HL-60 (cell line): Measurements from ENCODE around the gene TAF5L.

Source experiments
- DNase-seq, 2 experiments: peaks; one replicate each; pipeline ENCODE4 v3.0.0-alpha.2; 2010 to 2020; ENCODE audit warnings: low read depth in 1 of 2, low spot score in 1 of 2
- H3K27ac ChIP-seq: fragments of 250-450 bp; sonication (Bioruptor Pico); replicated peaks from 2 replicates; pipeline ENCODE4 v1.5.1; 2020; ENCODE audit warnings: mild to moderate bottlenecking, moderate library complexity
- H3K27me3 ChIP-seq: fragments of 250-450 bp; sonication (Bioruptor Pico); 2 replicates; pipeline ENCODE4 v1.5.1; 2021; ENCODE audit warnings: mild to moderate bottlenecking, moderate library complexity; ENCODE audit not compliant: insufficient read depth, poor library complexity, severe bottlenecking
- H3K4me3 ChIP-seq: replicated peaks from 2 replicates; pipeline ENCODE4 v1.5.1; 2011; ENCODE audit warnings: mild to moderate bottlenecking, control low read depth, low read length; ENCODE audit not compliant: insufficient read depth
- GABPA ChIP-seq: IDR thresholded peaks from 2 replicates; pipeline ENCODE4 v1.6.1; 2012; ENCODE audit warnings: low read depth
- POLR2AphosphoS5 ChIP-seq: IDR thresholded peaks from 2 replicates; pipeline ENCODE4 v1.6.1; 2012; ENCODE audit warnings: low read depth
- SPI1 ChIP-seq: IDR thresholded peaks from 2 replicates; pipeline ENCODE4 v1.6.1; 2012; ENCODE audit warnings: low read depth, mild to moderate bottlenecking, borderline replicate concordance
- TF ChIP-seq, protein P1 (sequence below): IDR thresholded peaks from one replicate; pipeline ENCODE4 v1.5.1; 2011; ENCODE audit warnings: low read length, control low read depth, inconsistent platforms; ENCODE audit not compliant: insufficient read depth
- TF ChIP-seq, protein P2 (sequence below): IDR thresholded peaks from 2 replicates; pipeline ENCODE4 v1.6.1; 2012; ENCODE audit warnings: low read depth; ENCODE audit not compliant: insufficient replicate concordance

TAF5L gene

GRCh38 chr1:229620876-229621275 lies 5.0 kb downstream of the TAF5L start:
- H3K27ac ChIP-seq = no peak overlapping the region
- no peaks in the 10 kb centered on the region for H3K27me3 ChIP-seq
- TF ChIP-seq, protein P1, sequence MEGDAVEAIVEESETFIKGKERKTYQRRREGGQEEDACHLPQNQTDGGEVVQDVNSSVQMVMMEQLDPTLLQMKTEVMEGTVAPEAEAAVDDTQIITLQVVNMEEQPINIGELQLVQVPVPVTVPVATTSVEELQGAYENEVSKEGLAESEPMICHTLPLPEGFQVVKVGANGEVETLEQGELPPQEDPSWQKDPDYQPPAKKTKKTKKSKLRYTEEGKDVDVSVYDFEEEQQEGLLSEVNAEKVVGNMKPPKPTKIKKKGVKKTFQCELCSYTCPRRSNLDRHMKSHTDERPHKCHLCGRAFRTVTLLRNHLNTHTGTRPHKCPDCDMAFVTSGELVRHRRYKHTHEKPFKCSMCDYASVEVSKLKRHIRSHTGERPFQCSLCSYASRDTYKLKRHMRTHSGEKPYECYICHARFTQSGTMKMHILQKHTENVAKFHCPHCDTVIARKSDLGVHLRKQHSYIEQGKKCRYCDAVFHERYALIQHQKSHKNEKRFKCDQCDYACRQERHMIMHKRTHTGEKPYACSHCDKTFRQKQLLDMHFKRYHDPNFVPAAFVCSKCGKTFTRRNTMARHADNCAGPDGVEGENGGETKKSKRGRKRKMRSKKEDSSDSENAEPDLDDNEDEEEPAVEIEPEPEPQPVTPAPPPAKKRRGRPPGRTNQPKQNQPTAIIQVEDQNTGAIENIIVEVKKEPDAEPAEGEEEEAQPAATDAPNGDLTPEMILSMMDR = no peak
- TF ChIP-seq GABPA = no peak
- TF ChIP-seq POLR2AphosphoS5 = no peak
- peak; percentile 9 to 49 for DNase-seq
- H3K4me3 ChIP-seq = no peak overlapping the region

- no peak for TF ChIP-seq POLR2AphosphoS5
- TF ChIP-seq, protein P2, sequence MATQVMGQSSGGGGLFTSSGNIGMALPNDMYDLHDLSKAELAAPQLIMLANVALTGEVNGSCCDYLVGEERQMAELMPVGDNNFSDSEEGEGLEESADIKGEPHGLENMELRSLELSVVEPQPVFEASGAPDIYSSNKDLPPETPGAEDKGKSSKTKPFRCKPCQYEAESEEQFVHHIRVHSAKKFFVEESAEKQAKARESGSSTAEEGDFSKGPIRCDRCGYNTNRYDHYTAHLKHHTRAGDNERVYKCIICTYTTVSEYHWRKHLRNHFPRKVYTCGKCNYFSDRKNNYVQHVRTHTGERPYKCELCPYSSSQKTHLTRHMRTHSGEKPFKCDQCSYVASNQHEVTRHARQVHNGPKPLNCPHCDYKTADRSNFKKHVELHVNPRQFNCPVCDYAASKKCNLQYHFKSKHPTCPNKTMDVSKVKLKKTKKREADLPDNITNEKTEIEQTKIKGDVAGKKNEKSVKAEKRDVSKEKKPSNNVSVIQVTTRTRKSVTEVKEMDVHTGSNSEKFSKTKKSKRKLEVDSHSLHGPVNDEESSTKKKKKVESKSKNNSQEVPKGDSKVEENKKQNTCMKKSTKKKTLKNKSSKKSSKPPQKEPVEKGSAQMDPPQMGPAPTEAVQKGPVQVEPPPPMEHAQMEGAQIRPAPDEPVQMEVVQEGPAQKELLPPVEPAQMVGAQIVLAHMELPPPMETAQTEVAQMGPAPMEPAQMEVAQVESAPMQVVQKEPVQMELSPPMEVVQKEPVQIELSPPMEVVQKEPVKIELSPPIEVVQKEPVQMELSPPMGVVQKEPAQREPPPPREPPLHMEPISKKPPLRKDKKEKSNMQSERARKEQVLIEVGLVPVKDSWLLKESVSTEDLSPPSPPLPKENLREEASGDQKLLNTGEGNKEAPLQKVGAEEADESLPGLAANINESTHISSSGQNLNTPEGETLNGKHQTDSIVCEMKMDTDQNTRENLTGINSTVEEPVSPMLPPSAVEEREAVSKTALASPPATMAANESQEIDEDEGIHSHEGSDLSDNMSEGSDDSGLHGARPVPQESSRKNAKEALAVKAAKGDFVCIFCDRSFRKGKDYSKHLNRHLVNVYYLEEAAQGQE = no peak
- TF ChIP-seq, protein P1 = no peak
- TF ChIP-seq GABPA = no peak
- TF ChIP-seq SPI1 = no peak
- no peaks in the 10 kb centered on the region for H3K27me3 ChIP-seq
- no peak overlapping the region for H3K4me3 ChIP-seq
- H3K27ac ChIP-seq = no peak overlapping the region
- no peak for DNase-seq
Measured at GRCh38 chr1:229619614-229620013, 6.3 kb downstream of the TAF5L start.

- no peak overlapping the region for H3K4me3 ChIP-seq
- no peak overlapping the region for H3K27ac ChIP-seq
- H3K27me3 ChIP-seq = no peaks in the 10 kb centered on the region
- DNase-seq = no peak
- no peak for TF ChIP-seq SPI1
- TF ChIP-seq, protein P2 = no peak
- TF ChIP-seq, protein P1 = no peak
Measured at GRCh38 chr1:229619002-229619401, 6.9 kb downstream of the TAF5L start.

GRCh38 chr1:229617351-229618100 lies 8.4 kb downstream of the TAF5L start:
- no peaks in the 10 kb centered on the region for H3K27me3 ChIP-seq
- TF ChIP-seq GABPA (no peak), POLR2AphosphoS5 (no peak), SPI1 (no peak)
- TF ChIP-seq, protein P1 = no peak
- TF ChIP-seq, protein P2 = no peak
- no peak overlapping the region for H3K4me3 ChIP-seq
- H3K27ac ChIP-seq = no peak overlapping the region
- no peak for DNase-seq
